ENCODE data around the gene IQSEC3. TPM values are rescaled to one million over a fixed set of nuclear protein-coding genes. Genes with fewer than 3 reads are reported as not detected.
"Not testable (repeated sequence)": the region's sequence is repeated elsewhere in the genome, so short reads cannot be mapped to it uniquely, and the experiment has no call there.

Gene IQSEC3
- total and polyA plus RNA-seq, 8 donors, result 0.16 to 10.1 (median 1.2) TPM

DNA sequence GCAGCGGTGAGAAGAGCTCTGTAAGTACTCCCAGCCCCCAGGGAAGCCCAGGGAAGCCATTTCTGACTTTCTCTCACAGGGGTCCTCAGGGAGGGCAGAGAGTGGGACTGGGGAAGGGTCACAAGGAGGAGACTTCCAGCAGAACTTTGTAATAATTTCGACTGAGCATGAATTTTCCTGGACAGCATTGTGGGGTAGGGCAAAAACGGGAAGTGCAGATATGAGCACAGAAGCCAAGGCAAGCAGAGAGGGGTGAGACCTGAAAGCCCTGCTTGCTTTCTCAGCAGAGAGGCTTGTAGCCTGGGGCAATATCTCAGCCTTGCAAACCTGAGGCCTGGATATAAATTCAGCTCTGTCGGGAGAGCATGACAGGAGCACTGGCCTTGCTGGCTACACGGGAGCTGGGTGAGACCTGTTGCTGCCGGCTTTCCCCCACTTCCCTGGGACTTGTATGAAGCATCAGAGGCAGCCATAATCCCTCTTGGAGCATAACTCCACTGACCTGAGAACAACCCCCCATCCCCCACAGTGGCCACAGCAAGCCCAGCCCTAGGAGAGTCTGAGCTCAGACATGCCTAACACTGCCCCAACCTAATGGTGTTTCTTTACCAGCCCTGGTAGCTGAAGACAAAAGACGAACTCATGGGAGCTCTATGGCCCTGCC lies 9.8 kb upstream of the IQSEC3 start:
- no peak for DNase-seq
- TF ChIP-seq, protein P1, sequence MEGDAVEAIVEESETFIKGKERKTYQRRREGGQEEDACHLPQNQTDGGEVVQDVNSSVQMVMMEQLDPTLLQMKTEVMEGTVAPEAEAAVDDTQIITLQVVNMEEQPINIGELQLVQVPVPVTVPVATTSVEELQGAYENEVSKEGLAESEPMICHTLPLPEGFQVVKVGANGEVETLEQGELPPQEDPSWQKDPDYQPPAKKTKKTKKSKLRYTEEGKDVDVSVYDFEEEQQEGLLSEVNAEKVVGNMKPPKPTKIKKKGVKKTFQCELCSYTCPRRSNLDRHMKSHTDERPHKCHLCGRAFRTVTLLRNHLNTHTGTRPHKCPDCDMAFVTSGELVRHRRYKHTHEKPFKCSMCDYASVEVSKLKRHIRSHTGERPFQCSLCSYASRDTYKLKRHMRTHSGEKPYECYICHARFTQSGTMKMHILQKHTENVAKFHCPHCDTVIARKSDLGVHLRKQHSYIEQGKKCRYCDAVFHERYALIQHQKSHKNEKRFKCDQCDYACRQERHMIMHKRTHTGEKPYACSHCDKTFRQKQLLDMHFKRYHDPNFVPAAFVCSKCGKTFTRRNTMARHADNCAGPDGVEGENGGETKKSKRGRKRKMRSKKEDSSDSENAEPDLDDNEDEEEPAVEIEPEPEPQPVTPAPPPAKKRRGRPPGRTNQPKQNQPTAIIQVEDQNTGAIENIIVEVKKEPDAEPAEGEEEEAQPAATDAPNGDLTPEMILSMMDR (IDR thresholded peaks at IDR 0.05), result no peak
- Histone ChIP-seq H3K4me3 (no peak overlapping the region), H3K27ac (no peak overlapping the region), H3K9me3 (no peaks in the 10 kb centered on the region), H3K4me1 (no peaks in the 10 kb centered on the region), H3K36me3 (no peaks in the 10 kb centered on the region), H3K27me3 (peaks cover 0 to 20% (median 3%) of the 10 kb centered on the region in 4 donors)
- FAIRE-seq, result no peak
- intact Hi-C loops (cut with DNase I), result no loop called here
- ATAC-seq, result peak in 1 of 4 donors; percentile 17
- 52 to 57% methylated on average over 7 of the region's 7 CpGs for WGBS, 2 donors

DNA sequence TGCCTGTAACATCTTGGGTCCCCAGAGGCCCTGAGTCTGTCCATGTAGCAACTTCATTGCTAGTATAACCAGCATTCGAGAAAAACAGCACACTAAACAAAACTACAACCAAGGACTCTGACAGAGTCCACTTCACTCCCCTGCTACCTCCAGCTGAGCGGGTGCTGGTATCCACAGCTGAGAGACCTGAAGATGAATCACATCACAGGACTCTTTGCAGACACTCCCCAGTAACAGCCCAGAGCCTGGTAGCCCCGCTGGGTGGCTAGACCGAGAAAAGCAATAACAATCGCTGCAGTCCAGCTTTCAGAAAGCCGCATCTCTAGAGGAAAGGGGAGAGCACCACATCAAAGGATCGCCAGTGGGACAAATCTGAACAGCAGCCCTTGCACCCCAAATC lies 9.0 kb upstream of the IQSEC3 start:
- ATAC-seq (no peak), DNase-seq (no peak), FAIRE-seq (no peak)
- no peak overlapping the region for H3K4me3 ChIP-seq
- 61 to 70% methylated on average over 7 of the region's 7 CpGs for WGBS, 2 donors
- no peaks in the 10 kb centered on the region for H3K36me3 ChIP-seq
- no peaks in the 10 kb centered on the region for H3K9me3 ChIP-seq
- H3K27me3 ChIP-seq, result peaks cover 0 to 20% (median 3%) of the 10 kb centered on the region in 4 donors
- no peak overlapping the region for H3K27ac ChIP-seq
- no peaks in the 10 kb centered on the region for H3K4me1 ChIP-seq
- TF ChIP-seq, protein P1 (IDR thresholded peaks at IDR 0.05), result no peak
- intact Hi-C loops (cut with DNase I), result no loop called here

DNA sequence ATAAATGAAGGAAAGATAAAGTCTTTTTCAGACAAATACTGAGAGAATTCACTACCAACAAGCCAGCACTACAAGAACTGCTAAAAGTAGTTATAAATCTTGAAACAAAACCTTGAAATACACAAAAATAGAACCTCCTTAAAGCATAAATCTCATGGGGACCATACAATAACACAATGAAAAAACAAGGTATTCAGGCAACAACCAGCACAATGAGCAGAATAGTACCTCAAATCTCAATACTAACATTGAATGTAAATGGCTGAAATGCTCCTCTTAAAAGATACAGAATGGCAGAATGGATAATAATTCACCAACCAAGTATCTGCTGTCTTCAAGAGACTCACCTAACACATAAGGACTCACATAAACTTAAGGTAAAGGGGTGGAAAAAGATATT lies 7.7 kb upstream of the IQSEC3 start:
- intact Hi-C loops (cut with DNase I), result no loop called here
- no peak for DNase-seq
- Histone ChIP-seq H3K27ac (no peak overlapping the region), H3K9me3 (no peaks in the 10 kb centered on the region), H3K27me3 (peaks cover 0 to 13% (median 3%) of the 10 kb centered on the region in 4 donors), H3K4me3 (no peak overlapping the region), H3K4me1 (no peaks in the 10 kb centered on the region), H3K36me3 (no peaks in the 10 kb centered on the region)
- TF ChIP-seq, protein P1 (IDR thresholded peaks at IDR 0.05), result no peak
- FAIRE-seq, result no peak
- ATAC-seq, result no peak

DNA sequence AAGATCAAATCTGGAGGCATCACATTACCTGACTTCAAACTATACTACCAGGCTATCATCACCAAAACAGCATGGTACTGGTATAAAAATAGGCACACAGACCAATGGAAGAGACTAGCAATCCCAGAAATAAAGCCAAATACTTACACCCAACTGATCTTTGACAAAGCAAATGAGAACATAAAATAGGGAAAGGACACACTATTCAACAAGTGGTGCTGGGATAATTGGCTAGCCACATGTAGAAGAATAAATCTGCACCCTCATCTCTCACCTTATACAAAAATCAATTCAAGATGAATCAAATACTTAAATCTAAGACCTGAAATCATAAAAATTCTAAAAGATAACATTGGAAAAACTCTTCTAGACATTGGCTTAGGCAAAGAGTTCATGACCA lies 4.7 kb upstream of the IQSEC3 start:
- FAIRE-seq; H3K9me3 ChIP-seq; ATAC-seq; H3K4me3 ChIP-seq; DNase-seq; H3K4me1 ChIP-seq; H3K36me3 ChIP-seq; intact Hi-C loops (cut with DNase I); H3K27me3 ChIP-seq; H3K27ac ChIP-seq: not testable (repeated sequence)

DNA sequence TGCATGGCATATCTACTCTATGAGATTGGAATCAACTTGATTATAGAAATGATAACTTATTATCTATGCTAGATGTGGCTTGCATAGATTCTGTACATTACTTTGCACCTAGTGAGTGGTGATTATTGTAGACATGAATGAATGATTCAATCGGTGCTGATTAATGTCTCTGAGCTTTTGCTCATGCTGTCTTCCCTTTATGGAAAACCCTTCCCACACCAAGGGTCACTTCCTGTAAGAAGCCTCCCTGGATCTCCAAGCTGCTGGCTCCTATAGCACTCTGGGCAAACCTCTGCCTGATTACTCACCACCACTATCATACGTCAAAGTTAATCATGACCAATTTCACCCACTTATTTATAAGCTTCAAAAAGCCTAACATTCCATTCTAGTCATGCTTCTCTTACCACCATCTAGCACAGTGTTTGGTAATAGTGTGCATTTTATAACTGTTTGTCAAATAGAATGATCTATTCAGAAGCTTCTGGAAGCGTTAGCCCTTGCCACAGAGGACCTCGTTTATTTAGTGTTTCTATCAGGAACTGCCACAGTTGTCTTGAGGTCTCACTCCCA lies 990 bp upstream of the IQSEC3 start:
- WGBS, 2 donors, result 29 to 33% methylated on average over 4 of the region's 4 CpGs
- H3K27me3 ChIP-seq, result peaks cover 0 to 12% (median 0%) of the 10 kb centered on the region in 4 donors
- DNase-seq; H3K4me1 ChIP-seq; ATAC-seq; H3K36me3 ChIP-seq; H3K9me3 ChIP-seq; FAIRE-seq; H3K27ac ChIP-seq; intact Hi-C loops (cut with DNase I); H3K4me3 ChIP-seq: not testable (repeated sequence)

DNA sequence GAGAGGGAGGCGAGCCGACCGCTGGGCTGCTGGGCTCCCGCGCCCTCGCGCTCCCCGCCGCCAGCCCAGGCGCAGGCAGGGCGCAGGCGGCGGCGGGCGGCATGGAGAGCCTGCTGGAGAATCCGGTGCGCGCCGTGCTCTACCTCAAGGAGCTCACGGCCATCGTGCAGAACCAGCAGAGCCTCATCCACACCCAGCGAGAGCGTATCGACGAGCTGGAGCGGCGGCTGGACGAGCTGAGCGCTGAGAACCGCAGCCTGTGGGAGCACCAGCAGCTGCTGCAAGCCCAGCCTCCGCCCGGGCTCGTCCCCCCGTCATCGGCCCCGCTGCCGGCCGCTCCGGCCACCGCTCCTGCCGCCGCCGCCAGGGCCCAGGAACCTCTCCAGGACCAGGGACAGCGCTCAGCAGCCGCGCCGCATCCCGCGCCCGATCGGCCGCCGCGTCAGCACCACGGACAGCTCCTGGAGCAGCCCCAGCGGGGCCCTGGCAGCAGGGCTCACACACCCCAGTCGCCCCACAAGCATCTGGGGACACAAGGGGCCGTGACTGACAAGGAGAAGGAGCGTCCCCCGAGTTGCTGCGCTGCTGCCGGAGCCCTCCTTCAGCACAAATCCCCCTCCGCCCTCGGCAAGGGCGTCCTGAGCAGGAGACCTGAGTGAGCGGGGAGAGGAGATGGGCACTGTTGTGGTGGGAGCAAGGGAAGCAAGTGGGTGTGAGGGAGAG lies 376 bp downstream of the IQSEC3 start:
- H3K27me3 ChIP-seq, result peaks cover 0 to 12% (median 0%) of the 10 kb centered on the region in 4 donors
- H3K9me3 ChIP-seq; H3K36me3 ChIP-seq; H3K27ac ChIP-seq; H3K4me1 ChIP-seq; intact Hi-C loops (cut with DNase I); FAIRE-seq: not testable (repeated sequence)
- 4 to 6% methylated on average over 23 to 51 of the region's 66 CpGs for WGBS, 2 donors
- H3K4me3 ChIP-seq, result peak overlapping the region in 1 of 4 donors; percentile 25
- DNase-seq (peak; percentile 37 to 91 (median 64)), ATAC-seq (peak; percentile 95 to 100 (median 98))

DNA sequence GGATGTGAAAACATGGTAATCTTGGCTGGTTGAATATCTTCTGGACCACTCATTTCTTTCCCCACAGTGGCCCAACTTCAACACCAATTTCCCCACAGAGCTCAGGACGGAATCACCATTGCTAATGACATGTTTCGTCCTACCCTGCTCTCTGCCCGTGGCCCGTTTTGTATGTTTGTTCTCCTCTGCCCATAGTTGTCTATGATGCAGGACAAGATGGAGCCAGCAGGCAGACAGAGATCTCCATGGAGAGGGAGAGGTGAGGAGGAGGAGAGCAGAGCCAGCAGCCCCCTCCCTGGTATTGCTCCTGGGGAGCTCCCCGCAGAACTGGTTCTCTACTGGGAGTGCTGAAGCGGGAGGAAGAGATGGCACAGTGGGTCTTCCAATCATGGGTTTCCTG lies 3.1 kb downstream of the IQSEC3 start:
- H3K27me3 ChIP-seq, result peaks cover 0 to 12% (median 0%) of the 10 kb centered on the region in 4 donors
- H3K36me3 ChIP-seq; ATAC-seq; DNase-seq; H3K9me3 ChIP-seq; H3K4me3 ChIP-seq; H3K4me1 ChIP-seq; FAIRE-seq; intact Hi-C loops (cut with DNase I); H3K27ac ChIP-seq: not testable (repeated sequence)
- 52 to 62% methylated on average over 6 of the region's 6 CpGs for WGBS, 2 donors

DNA sequence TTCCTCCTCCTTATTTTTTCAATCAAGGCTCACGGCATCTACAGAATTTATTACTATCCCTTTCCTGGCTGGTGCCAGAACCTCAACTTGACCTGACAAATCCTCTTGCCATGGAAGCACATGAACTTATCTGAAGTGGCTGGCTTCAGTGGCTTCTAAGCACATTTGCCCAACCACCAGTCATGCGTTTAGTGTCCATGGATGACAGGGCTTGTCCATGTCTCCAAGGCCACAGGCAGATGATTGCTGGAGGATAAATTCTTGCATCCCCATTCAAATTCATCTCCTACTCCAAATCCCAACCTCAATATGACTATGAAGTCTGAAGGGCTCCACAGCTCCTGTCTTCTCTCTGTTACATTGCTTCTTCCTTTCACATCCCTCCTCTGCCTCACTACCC lies 4.0 kb downstream of the IQSEC3 start:
- intact Hi-C loops (cut with DNase I); FAIRE-seq; H3K4me1 ChIP-seq; ATAC-seq; H3K4me3 ChIP-seq; H3K9me3 ChIP-seq; DNase-seq; H3K36me3 ChIP-seq; H3K27ac ChIP-seq: not testable (repeated sequence)
- H3K27me3 ChIP-seq, result peaks cover 0 to 12% (median 0%) of the 10 kb centered on the region in 4 donors
- 65 to 84% methylated on average over 2 of the region's 2 CpGs for WGBS, 2 donors

DNA sequence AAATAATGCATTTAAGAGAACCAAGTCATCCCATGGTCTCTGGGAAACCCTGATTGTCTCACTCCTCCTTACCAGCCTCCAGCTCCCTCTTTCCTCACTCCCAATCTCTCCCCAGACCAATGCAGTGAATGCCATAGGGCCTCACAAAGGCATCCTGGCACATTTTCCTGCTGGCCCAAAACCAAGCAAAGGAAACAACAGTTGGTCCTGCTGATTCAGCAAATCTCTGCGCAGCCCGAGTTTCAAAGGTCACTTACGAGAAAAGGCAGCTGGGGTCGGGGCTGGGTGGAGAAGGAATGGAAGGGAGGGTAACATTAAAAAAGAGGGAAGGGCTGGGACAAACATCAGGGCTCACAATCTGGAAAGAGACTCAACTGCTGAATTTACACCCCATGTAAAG lies 5.5 kb downstream of the IQSEC3 start:
- ATAC-seq; intact Hi-C loops (cut with DNase I); H3K9me3 ChIP-seq; H3K36me3 ChIP-seq; H3K4me1 ChIP-seq; H3K27ac ChIP-seq; FAIRE-seq; DNase-seq; H3K4me3 ChIP-seq: not testable (repeated sequence)
- 20 to 45% methylated on average over 4 of the region's 4 CpGs for WGBS, 2 donors
- peaks cover 0 to 18% (median 0%) of the 10 kb centered on the region in 4 donors for H3K27me3 ChIP-seq
